Activated CD8-positive, alpha-beta memory T cell treated with anti-CD3 and anti-CD28 coated beads, Interleukin-2, amount 10 ng/mL, durations not matched to agents 7 days and 5 days (primary cell): Measurements from ENCODE around the gene SKI. TPM values are rescaled to one million over a fixed set of nuclear protein-coding genes. Genes with fewer than 3 reads are reported as not detected.

Experiments used
- ATAC-seq: fragments of 150-1000 bp; cut with Tn5 transposase; one replicate; pipeline ENCODE4 v1.10.0; 2021; ENCODE audit warnings: moderate library complexity
- CTCF ChIA-PET: fragments of 350-600 bp; sonication (Branson Sonifier 250); formaldehyde crosslinking; loops from one replicate; lab custom pipeline; 2021; ENCODE audit warnings: antibody characterized with exemption; lab: Charles Lee
- DNase-seq: peaks from one replicate; pipeline ENCODE4 v3.0.0-alpha.2; 2020
- H3K27ac Mint-ChIP-seq: one replicate; pipeline ENCODE4 v1.8.0; 2021; ENCODE audit warnings: mild to moderate bottlenecking, mixed read lengths
- H3K27me3 Mint-ChIP-seq: one replicate; pipeline ENCODE4 v1.8.0; 2021; ENCODE audit warnings: mixed read lengths
- H3K36me3 Mint-ChIP-seq: one replicate; pipeline ENCODE4 v1.8.0; 2021; ENCODE audit warnings: mild to moderate bottlenecking, mixed read lengths
- H3K4me1 Mint-ChIP-seq: one replicate; pipeline ENCODE4 v1.8.0; 2021; ENCODE audit warnings: mixed read lengths
- H3K4me3 Mint-ChIP-seq: one replicate; pipeline ENCODE4 v1.8.0; 2021; ENCODE audit warnings: mild to moderate bottlenecking, moderate library complexity, mixed read lengths
- H3K9me3 Mint-ChIP-seq: one replicate; pipeline ENCODE4 v1.8.0; 2022; ENCODE audit warnings: low read depth, mixed read lengths
- total RNA-seq, 2 experiments: library from RNA; stranded (reverse); gene quantifications; one replicate each; pipeline ENCODE4 v1.2.3, GENCODE V29; 2021

Gene SKI
- total RNA-seq, 2 experiments from 2014 or later, result 35.0 to 42.9 TPM

DNA sequence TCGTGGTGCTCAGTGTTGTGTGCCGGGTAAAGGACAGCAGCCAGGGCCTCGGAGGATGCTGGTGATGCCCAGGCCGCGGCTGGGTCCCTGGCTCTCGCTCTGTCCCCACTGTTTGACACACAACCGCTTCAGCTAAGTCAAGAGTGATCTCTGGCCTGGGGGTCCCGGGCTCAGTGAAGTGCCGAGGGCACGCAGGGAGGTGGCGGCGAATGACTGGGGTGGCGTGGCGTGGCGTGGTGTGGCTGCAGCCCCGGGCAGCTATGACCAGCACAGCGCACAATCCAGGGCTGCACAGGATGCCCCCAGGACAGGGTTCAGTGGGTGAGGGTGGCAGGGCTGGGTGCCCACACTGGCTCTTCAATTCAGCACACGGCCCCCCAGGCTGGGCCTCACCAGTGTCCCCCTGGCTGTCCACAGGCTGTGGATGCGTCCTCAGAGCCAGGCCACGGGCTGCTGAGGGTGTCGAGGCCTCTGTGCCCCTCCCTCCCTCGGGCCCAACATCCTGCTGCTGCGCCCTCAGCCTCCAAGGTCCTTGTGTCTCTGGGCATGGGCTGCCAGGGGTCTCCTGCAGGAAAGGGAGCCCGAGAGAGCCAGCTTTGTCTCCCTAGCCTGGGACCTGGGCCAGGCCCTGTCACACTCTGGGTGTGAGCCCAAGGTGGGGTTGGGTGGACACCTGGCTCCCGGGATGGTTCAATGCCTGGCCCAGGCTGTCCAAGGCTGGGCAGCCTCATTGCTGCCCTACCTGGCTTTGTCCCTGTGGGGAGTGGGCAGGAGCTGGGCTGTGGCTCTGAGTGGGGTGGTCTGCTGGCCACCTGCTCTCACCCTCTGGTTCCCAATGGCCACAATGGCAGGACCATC is 12.0 kb upstream of the SKI start:
- Mint-ChIP-seq H3K27me3 (peaks cover 9% of the 10 kb centered on the region), H3K36me3 (no peaks in the 10 kb centered on the region), H3K4me3 (no peak overlapping the region), H3K27ac (no peak overlapping the region), H3K4me1 (peaks cover 8% of the 10 kb centered on the region), H3K9me3 (peaks cover 5% of the 10 kb centered on the region)
- no peak for DNase-seq
- ATAC-seq, result no peak
- CTCF ChIA-PET, result no interaction called here

DNA sequence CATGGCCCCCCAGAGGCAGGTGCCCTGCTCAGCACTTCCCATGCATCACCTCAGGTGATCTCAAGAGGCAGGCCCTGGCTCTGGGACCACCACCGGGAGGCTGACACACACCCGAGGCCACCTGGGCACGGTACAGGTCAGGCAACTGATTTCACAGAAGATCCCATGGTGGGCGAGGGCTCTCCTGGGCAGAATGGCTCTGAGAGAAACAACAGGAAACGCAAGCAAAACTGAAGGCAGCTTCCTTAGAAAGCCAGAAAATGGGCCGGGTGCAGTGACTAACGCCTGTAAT is 11.4 kb upstream of the SKI start:
- Mint-ChIP-seq H3K36me3 (no peaks in the 10 kb centered on the region), H3K9me3 (peaks cover 5% of the 10 kb centered on the region), H3K27me3 (peaks cover 13% of the 10 kb centered on the region), H3K4me1 (peaks cover 8% of the 10 kb centered on the region), H3K27ac (no peak overlapping the region), H3K4me3 (no peak overlapping the region)
- no peak for ATAC-seq
- DNase-seq, result no peak
- CTCF ChIA-PET, result interaction anchor here (1.1 kb wide), 1 partner anchor 10 kb away, joined by 4 read pairs; no protein-coding TSS in a partner anchor

- CTCF ChIA-PET, result interaction anchor here (2.1 kb wide), 1 partner anchor 26 kb away, joined by 6 read pairs; the partner anchor contains the start of gene FAAP20
- Mint-ChIP-seq H3K36me3 (no peaks in the 10 kb centered on the region), H3K9me3 (peaks cover 5% of the 10 kb centered on the region), H3K27ac (no peak overlapping the region), H3K4me3 (no peak overlapping the region), H3K4me1 (peaks cover under 1% of the 10 kb centered on the region), H3K27me3 (peaks cover 22% of the 10 kb centered on the region)
- no peak for ATAC-seq
- DNase-seq, result no peak
Observed at GRCh38 chr1:2221271-2221670, 6.8 kb upstream of the SKI start.

GRCh38 chr1:2224170-2224584 is 3.9 kb upstream of the SKI start:
- Mint-ChIP-seq H3K4me1 (peaks cover 2% of the 10 kb centered on the region), H3K4me3 (no peak overlapping the region), H3K9me3 (no peaks in the 10 kb centered on the region), H3K27me3 (peaks cover 16% of the 10 kb centered on the region), H3K27ac (no peak overlapping the region), H3K36me3 (peaks cover 3% of the 10 kb centered on the region)
- ATAC-seq (no peak), DNase-seq (no peak)
- CTCF ChIA-PET, result interaction anchor here (1.1 to 1.3 kb wide), 2 partner anchors 32 to 158 kb away, joined by 3 to 5 read pairs; no protein-coding TSS in a partner anchor

DNA sequence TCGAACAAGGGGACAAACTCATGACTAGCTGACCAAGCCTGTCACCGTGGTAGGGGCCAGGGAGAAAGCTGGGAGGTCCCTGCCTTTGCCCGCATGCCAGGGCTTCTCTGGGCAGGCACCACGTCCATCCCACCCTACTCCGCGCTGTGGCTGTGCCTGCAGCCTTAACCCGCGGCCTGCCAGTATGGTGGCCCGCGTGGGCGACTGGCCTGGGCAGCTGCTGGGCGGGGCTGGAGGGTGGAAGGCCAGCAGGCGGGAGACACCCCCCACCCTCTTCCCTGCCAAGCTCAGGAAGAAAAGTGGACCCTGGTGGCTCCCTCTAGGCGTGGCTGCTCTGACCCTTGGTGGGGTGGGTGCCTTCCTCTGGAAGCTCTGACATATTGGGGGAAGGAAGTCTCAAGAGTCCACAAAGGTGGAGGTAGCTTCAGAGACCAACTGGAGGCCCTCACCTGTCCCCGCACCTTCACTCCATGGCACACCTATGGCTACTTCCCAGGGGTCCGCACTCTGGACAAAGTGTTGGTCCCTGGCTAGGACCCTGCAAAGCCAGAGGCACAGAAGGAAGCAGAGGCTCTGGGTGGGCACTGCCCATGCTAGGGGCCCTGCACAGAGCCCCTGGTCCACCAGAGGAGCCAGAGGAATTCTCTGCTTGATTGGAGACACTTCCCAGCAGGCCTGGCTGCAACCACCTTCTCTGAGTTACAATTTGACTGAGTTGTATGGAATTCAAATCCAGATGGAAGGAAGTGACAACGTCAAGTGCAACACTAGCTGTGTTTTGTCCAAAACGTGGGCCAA is 3.3 kb upstream of the SKI start:
- ATAC-seq (no peak), DNase-seq (no peak)
- Mint-ChIP-seq H3K27me3 (peaks cover 16% of the 10 kb centered on the region), H3K36me3 (peaks cover 8% of the 10 kb centered on the region), H3K4me3 (no peak overlapping the region), H3K27ac (no peak overlapping the region), H3K4me1 (peaks cover 2% of the 10 kb centered on the region), H3K9me3 (no peaks in the 10 kb centered on the region)
- CTCF ChIA-PET, result interaction anchor here (1.0 to 1.3 kb wide), 2 partner anchors 87 to 157 kb away, joined by 3 to 5 read pairs; no protein-coding TSS in a partner anchor

- H3K4me3 Mint-ChIP-seq, result peak overlapping the region; percentile 21
- ATAC-seq, result no peak
- no peak for DNase-seq
- H3K4me1 Mint-ChIP-seq, result peaks cover 14% of the 10 kb centered on the region
- peaks cover 11% of the 10 kb centered on the region for H3K27me3 Mint-ChIP-seq
- H3K9me3 Mint-ChIP-seq, result no peaks in the 10 kb centered on the region
- H3K27ac Mint-ChIP-seq, result peak overlapping the region; percentile 61
- CTCF ChIA-PET, result interaction anchor here (1.1 kb wide), 1 partner anchor 32 kb away, joined by 6 read pairs; the partner anchor contains the start of gene FAAP20
- peaks cover 13% of the 10 kb centered on the region for H3K36me3 Mint-ChIP-seq
Observed at GRCh38 chr1:2226525-2227345, 1.4 kb upstream of the SKI start.

GRCh38 chr1:2227346-2228156 is 568 bp upstream of the SKI start:
- DNase-seq, result peak; percentile 96
- Mint-ChIP-seq H3K27me3 (peaks cover 11% of the 10 kb centered on the region), H3K27ac (no peak overlapping the region), H3K36me3 (peaks cover 13% of the 10 kb centered on the region), H3K9me3 (no peaks in the 10 kb centered on the region), H3K4me1 (peaks cover 22% of the 10 kb centered on the region), H3K4me3 (no peak overlapping the region)
- CTCF ChIA-PET, result interaction anchor here (0.6 to 1.1 kb wide), 2 partner anchors 33 to 88 kb away, joined by 3 to 6 read pairs; partner anchors contain the start of gene FAAP20
- ATAC-seq, result peak; percentile 86

DNA sequence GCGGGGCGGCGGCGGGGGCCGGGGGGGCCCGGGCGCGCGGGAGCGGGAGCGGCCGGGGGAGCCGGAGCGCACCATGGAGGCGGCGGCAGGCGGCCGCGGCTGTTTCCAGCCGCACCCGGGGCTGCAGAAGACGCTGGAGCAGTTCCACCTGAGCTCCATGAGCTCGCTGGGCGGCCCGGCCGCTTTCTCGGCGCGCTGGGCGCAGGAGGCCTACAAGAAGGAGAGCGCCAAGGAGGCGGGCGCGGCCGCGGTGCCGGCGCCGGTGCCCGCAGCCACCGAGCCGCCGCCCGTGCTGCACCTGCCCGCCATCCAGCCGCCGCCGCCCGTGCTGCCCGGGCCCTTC is 546 bp downstream of the SKI start:
- H3K27ac Mint-ChIP-seq, result peak overlapping the region; percentile 89
- no peak for ATAC-seq
- peaks cover 13% of the 10 kb centered on the region for H3K36me3 Mint-ChIP-seq
- no peak for DNase-seq
- H3K9me3 Mint-ChIP-seq, result no peaks in the 10 kb centered on the region
- peaks cover 32% of the 10 kb centered on the region for H3K4me1 Mint-ChIP-seq
- H3K27me3 Mint-ChIP-seq, result peaks cover 11% of the 10 kb centered on the region
- CTCF ChIA-PET, result interaction anchor here (0.9 to 2.0 kb wide), 9 partner anchors 8 to 89 kb away, joined by 3 to 13 read pairs (median 3); partner anchors contain the start of gene FAAP20
- H3K4me3 Mint-ChIP-seq, result peak overlapping the region; percentile 90

DNA sequence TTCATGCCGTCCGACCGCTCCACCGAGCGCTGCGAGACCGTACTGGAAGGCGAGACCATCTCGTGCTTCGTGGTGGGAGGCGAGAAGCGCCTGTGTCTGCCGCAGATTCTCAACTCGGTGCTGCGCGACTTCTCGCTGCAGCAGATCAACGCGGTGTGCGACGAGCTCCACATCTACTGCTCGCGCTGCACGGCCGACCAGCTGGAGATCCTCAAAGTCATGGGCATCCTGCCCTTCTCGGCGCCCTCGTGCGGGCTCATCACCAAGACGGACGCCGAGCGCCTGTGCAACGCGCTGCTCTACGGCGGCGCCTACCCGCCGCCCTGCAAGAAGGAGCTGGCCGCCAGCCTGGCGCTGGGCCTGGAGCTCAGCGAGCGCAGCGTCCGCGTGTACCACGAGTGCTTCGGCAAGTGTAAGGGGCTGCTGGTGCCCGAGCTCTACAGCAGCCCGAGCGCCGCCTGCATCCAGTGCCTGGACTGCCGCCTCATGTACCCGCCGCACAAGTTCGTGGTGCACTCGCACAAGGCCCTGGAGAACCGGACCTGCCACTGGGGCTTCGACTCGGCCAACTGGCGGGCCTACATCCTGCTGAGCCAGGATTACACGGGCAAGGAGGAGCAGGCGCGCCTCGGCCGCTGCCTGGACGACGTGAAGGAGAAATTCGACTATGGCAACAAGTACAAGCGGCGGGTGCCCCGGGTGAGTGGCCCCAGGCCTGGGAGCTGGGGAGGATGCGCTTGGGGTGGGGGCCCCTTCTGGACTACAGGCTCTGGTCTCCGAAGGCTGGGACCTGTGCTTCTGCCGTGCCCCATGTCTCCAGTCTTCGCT is 1.1 kb downstream of the SKI start:
- H3K27me3 Mint-ChIP-seq, result peaks cover 8% of the 10 kb centered on the region
- CTCF ChIA-PET, result interaction anchor here (0.9 to 2.0 kb wide), 10 partner anchors 9 to 88 kb away, joined by 3 to 13 read pairs (median 4); partner anchors contain the start of gene FAAP20
- peak overlapping the region; percentile 89 for H3K27ac Mint-ChIP-seq
- peak; percentile 76 for DNase-seq
- ATAC-seq, result peak; percentile 13
- H3K4me1 Mint-ChIP-seq, result peaks cover 38% of the 10 kb centered on the region
- peaks cover 13% of the 10 kb centered on the region for H3K36me3 Mint-ChIP-seq
- no peaks in the 10 kb centered on the region for H3K9me3 Mint-ChIP-seq
- H3K4me3 Mint-ChIP-seq, result peak overlapping the region; percentile 90

DNA sequence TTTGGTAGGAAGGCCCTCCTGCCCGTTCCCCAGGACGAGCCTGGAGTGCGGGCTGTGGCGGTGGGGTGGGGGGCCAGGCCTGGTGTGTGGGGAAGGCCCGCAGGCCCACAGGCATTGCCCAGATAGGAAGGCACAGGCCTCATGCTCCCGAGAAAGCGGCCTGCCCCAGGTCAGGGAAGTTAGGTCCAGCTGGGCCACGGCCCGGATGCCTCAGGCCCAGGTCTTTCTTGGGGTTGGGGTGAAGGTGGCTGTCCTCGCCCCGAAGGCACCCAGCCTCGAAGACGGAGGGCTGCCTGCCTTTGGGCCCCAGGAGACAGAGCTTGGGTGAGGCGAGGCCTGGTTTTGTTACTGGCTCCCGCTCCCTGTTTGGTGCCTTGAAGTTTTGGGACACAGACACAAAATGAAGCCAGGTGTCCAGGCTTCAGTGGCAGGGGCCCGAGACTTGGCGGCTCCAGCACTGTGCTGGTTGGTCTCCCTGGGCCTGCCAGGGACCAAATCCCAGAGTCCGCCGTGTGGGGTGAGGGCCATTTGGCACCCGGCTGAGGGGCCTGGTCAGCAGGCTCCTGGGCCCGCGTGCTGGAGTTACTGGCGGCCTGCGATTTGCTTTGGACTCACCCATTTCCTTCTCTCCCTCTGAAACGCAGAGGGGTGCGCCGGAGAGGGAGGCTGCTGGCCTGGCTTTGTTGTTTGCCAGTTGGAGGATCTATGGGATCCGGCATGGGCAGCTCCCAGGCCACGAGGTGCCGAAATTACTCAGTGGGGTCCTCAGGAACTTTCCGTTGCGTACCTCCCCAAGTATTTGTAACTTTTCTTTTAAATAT is 2.0 kb downstream of the SKI start:
- CTCF ChIA-PET, result interaction anchor here (0.9 to 4.0 kb wide), 9 partner anchors 26 to 152 kb away, joined by 3 to 17 read pairs (median 7); partner anchors contain the start of gene FAAP20

More for the DNA sequence above, 2.0 kb downstream of the SKI start:
- peaks cover 43% of the 10 kb centered on the region for H3K4me1 Mint-ChIP-seq
- DNase-seq (no peak), ATAC-seq (no peak)
- no peaks in the 10 kb centered on the region for H3K9me3 Mint-ChIP-seq
- peaks cover 4% of the 10 kb centered on the region for H3K27me3 Mint-ChIP-seq
- peak overlapping the region; percentile 90 for H3K4me3 Mint-ChIP-seq
- peaks cover 13% of the 10 kb centered on the region for H3K36me3 Mint-ChIP-seq
- peak overlapping the region; percentile 89 for H3K27ac Mint-ChIP-seq
